Endometrium (tissue), 2 donors: ENCODE results near the gene HCCS.
"Not testable (repeated sequence)": the region's sequence is repeated elsewhere in the genome, so short reads cannot be mapped to it uniquely, and the experiment has no call there.

ENCODE experiments used
- FAIRE-seq: peaks from 2 replicates; lab custom pipeline; 2012; peaks lifted over from hg19 to GRCh38; lab: Jason Lieb, UNC
- donor health status: control.
- donor health status: control.

Gene HCCS

DNA sequence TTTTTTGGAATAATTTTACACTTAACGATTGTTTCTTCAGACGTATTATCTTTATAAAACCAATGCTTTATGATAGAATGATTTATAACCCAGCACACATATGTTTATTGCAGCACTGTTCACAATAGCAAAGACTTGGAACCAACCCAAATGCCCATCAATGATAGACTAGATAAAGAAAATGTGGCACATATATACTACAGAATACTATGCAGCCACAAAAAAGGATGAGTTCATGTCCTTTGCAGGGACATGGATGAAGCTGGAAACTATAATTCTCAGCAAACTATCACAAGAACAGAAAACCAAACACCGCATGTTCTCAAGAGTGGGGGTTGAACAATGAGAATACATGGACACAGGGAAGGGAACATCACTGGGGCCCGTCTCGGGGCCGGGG lies 12.0 kb downstream of the HCCS start:
- not testable (repeated sequence) for FAIRE-seq

GRCh38 chrX:11124112-11124511 lies 13.0 kb downstream of the HCCS start:
- no peak for FAIRE-seq

DNA sequence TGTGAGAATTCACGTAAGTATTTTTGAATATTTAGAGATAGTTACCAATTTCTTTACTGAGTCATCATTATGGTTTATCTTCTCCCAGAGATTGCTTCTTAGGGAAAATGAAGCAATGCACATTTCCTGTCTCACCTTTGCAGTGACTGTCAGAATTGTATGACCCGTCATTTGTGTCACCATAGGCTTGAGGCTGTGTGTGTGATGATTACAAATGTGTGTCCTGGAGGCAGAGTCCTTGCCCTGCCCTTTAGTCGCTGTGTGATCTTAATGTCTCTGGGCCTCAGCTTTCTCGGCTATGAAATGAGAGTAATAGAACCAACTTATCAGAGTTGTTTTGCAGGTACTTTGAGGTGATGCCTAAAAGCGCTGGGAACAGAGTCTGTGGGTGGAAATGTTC lies 13.9 kb downstream of the HCCS start:
- no peak for FAIRE-seq

GRCh38 chrX:11129534-11130105 lies 18.5 kb downstream of the HCCS start:
- no peak for FAIRE-seq

DNA sequence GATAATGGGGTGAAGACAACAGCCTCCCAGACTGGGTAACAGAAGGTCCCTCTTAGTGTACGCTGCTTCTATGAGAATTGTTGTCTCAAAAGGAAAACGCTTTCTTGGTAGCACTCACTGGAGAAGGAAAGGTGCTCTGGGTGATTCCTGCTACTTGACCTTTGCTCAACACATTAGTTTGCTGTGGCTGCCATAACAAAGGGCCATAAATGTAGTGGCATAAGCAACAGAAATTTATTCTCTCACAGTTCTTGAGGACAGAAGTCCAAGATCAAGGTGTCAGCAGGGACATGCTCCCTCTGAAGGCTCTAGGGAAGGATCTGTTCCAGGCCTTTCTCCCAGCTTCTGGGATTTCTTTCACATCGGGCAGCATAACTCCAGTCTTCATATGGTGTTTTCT lies 19.0 kb downstream of the HCCS start:
- no peak for FAIRE-seq

- FAIRE-seq = no peak
Observed at GRCh38 chrX:11131146-11131545, 20.0 kb downstream of the HCCS start.

- FAIRE-seq = no peak
Observed at GRCh38 chrX:11135564-11136185, 24.5 kb downstream of the HCCS start.

GRCh38 chrX:11137543-11138139 lies 26.5 kb downstream of the HCCS start:
- FAIRE-seq = peak; percentile 97

GRCh38 chrX:11138498-11139390 lies 27.6 kb downstream of the HCCS start:
- no peak for FAIRE-seq

DNA sequence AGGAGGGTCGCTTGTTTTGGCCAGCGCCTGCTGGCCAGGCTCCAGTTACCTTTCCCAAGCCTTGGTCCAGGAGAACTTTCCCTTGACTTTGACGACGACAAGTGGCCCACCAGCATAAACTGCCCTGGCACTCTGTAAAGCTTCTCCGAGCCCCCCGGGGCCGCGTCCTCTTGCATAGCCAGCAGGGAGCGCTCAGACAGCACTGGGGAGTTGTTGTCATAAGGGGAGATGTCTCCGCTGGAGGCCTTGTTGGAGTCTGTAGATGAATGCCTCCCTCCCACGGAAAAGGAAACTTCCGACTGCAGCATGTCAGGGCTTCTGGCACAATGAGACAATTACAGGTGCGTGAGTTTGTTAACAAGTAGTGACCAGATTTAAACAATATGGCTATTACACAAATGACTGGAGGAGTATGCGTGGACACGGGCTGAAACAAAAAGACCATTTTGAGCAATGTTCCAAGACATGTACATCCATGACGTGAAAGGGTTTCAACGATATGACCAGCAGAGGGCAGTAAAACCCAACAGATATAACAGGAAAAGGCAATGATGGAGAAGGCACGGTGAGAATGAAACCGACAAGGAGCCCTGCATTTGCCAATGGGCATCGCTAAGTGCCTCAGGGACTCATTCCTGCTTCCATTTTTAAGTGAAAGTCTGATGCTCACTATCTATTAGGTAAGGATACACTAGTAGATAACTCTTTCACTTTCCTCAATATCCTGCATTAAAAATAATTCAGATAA lies 33.0 kb downstream of the HCCS start:
- peak; percentile 64 for FAIRE-seq

GRCh38 chrX:11146411-11146810 lies 35.3 kb downstream of the HCCS start:
- FAIRE-seq = no peak

DNA sequence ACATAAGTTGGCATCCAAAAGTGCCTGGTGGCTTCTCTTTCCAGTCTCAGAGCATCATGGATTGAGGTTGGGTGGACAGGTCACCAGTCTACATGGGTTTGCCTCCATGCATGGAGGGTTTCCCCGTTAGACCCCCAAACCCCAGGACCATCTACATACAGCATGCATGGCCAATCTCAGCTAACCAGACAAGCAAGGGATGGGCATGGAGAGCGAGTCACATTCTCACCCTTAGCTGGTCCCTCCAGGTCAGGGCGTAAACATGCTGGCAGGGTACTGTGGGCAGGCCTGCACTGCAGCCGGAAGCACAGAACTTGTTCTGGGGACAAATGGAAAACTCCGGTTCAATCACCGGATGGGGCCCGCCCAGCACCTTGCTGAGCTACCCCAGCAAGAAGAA lies 37.3 kb downstream of the HCCS start:
- no peak for FAIRE-seq

DNA sequence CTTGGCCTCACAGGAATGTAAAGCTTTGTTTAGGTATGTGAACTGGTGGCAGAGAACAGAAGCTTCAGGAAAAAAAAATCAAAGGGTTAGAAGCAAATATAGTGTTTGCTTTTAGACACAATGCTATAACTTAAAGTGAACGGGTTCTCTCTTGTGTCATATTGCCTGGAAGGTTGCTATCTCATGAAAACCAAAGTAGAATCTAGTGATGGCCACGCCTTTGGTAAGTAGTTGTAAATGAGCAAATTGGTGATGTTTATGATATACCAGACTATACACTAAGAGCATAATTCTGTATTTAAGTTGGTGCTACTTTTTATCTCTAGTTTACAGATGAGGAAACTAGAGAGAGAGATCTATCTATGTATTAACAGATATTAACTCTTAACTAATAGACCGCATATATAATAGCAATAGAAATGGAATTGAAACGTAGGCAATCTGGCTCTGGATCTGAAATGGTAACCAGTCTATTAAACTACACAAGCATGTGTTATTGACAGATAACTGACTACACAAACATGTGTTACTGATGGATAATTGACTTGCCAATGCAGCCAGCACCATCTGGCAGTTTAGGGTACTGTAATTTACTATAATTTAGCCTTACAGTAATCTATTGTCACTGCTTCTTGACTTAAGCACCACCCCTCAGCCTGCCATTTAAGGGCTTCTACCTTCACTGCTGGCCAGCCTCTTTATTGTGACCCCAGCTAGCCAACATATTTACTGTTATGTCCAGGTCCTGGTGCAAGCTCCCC lies 40.8 kb downstream of the HCCS start:
- no peak for FAIRE-seq

- FAIRE-seq = no peak
Observed at GRCh38 chrX:11159149-11159548, 48.0 kb downstream of the HCCS start.

DNA sequence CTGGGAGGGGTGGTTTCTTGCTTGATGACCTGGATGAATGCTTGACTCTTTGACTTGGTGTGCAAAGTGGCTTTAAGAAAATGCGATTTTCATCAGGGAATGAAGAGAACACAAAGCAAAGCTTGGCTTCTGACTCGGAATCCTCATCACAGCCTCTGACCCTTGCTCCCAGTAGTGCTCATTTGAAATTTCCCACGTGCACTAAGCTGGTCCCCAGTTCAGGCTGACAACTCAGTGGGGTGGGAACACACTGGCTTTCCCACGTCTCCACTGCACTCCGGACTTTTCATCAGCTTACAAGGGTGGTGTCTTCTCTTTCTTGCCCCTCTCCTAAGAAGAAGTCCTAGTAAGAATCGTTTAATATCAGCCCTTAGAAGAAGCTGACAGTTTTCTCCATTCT lies 53.3 kb downstream of the HCCS start:
- FAIRE-seq = no peak

- no peak for FAIRE-seq
Observed at GRCh38 chrX:11171956-11172355, 60.8 kb downstream of the HCCS start.

DNA sequence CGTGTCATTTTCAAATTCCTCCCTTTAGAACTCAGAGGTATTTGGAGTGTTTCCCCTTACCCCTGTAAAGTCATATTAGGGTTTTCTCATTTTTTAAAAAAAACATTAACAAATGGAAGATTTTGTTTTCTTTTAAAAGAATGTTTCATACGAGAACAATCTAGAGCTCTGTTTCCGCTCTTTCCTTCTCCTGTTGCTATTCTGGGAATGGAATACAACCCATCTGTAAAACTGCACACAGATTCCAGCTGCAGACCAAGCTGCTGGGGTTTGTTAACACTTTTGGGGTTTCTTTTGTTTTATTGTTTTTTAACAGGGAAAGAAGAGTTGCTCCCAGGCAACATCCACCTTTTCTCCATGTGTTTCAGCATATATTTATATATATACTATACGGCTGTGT lies 61.3 kb downstream of the HCCS start:
- no peak for FAIRE-seq
